Activated naive CD4-positive, alpha-beta T cell (primary cell): ENCODE measurements around the gene SLC9A5.

ENCODE experiments used
- DNase-seq, 4 experiments: peaks; one replicate each; lab custom pipeline; 2025; lab: John Stamatoyannopoulos, UW

SLC9A5 gene

DNA sequence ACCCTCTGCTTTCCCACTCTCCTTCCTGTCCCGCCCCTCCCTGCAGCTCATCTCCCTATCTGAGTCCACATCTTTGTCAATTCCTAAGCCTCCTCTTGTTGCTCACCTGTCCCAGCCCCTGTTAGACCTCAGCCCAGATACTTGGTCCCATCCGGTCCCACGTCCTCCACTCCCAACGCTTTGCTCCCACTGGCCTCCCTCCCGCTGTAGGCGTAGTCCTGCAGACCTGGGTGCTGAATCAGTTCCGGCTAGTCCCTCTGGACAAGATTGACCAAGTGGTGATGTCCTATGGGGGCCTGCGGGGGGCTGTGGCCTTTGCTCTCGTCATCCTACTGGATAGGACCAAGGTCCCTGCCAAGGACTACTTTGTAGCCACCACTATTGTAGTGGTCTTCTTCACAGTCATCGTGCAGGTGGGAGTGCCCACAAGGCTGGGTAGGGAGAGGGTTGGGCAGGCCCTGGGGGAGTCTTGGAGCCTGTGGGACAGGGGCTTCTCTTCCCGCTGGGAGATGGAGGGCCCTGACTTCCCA is 8.0 kb downstream of the SLC9A5 start:
- no peak for DNase-seq

DNA sequence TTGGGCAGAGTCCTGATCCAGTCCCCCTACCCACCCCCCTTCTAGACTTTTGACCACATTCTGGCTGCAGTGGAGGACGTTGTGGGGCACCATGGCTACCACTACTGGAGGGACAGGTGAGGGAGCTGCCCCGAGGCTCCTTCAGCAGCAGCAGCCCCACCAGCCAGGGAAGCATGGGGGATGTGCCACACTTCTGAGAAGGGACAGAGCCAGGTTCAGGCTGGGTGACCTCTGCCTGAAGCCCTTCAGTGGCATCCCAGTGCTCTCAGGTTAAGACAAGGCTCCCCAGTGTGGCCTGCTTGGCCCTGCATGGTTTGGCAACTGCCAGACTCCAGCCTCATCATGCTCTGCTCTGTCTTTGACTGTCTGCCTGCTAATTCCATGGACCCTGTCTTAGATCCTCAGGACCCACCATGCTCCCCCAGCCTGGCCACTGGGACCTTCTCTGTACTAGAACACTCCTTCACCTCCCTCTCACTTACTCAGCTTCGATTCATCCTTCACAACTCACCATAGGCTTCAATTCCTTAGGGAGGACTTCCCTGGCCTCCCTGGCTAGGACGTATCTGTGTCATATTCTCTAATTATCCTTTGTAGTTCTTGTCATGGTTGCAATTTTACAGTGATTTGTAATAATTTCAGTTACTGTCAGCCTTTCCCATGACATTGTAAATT is 8.8 kb downstream of the SLC9A5 start:
- DNase-seq, result no peak

GRCh38 chr16:67258161-67258835 is 9.5 kb downstream of the SLC9A5 start:
- DNase-seq, result no peak

DNA sequence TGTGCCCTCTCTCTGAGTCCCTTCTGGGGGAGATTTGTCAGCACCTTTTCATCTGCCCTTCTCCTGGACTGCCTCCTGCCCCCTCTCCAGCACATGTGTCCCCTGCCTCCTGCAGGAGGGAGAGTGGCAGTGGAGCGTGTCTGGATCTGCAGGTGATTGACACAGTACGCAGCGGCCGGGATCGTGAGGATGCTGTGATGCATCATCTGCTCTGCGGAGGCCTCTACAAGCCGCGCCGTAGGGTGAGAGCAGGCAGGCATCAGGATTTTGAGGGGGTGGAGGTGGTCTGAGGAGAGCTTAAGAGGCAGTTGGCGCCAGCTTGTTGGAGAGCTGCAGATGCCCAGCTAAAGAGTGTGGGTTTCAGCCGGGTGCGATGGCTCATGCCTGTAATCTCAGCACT is 10.9 kb downstream of the SLC9A5 start:
- DNase-seq, result no peak

- DNase-seq, result no peak
Measured at GRCh38 chr16:67260426-67261063, 11.8 kb downstream of the SLC9A5 start.

GRCh38 chr16:67263201-67263600 is 14.4 kb downstream of the SLC9A5 start:
- DNase-seq, result no peak

GRCh38 chr16:67264277-67264676 is 15.5 kb downstream of the SLC9A5 start:
- DNase-seq, result no peak

DNA sequence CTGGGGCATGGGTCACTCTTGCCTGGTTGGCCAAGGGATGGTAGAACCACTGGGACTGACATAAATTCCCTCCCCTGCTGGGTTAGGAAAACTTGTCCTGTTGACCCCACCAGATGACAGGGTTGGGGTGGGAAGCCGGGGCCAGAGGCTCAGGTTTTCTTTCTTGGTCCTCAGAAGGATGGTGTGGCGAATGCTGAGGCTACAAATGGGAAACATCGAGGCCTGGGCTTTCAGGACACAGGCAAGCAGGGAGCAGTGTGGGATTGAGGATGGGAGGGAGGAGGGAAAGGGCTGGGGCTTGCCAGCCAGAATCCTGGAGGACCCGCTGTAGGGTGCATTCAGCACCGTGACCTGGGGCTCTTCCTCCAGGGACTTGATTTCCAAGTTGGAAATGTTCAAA is 16.1 kb downstream of the SLC9A5 start:
- no peak for DNase-seq

DNA sequence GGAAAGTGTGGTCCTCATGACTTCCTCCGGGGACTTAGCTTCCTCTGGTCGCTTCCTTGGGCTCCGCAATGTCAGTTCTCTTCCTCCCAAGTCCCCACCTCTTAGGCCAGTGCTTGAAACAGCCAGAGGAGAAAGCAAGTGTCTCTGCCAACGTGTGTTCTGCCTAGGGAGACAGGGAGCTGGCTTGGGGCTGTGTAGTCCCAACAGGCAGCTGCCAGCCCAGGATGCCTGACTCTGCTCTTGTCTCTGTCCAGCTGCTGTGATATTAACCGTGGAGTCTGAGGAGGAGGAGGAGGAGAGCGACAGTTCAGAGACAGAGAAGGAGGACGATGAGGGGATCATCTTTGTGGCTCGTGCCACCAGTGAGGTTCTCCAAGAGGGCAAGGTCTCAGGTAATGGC is 17.1 kb downstream of the SLC9A5 start:
- DNase-seq, result no peak

DNA sequence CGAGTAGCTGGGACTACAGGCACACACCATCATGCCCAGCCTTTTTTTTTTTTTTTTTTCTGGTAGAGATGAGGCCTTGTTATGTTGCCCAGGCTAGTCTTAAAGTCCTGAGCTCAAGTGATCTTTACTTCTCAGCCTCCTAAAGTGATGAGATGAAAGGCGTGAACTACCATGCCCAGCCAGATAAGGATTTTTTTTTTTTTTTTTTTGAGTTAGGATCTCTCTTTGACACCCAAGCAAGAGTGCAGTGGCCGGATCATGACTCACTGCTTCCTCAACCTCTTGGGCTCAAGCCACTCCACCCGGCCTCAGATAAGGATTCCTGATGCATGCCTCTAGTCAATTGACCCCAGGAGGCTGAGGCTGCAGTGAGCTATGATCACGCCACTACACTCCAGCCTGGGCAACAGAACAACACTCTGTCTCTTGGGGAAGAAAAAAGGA is 19.4 kb downstream of the SLC9A5 start:
- no peak for DNase-seq

GRCh38 chr16:67269766-67270165 is 21.0 kb downstream of the SLC9A5 start:
- DNase-seq, result no peak

DNA sequence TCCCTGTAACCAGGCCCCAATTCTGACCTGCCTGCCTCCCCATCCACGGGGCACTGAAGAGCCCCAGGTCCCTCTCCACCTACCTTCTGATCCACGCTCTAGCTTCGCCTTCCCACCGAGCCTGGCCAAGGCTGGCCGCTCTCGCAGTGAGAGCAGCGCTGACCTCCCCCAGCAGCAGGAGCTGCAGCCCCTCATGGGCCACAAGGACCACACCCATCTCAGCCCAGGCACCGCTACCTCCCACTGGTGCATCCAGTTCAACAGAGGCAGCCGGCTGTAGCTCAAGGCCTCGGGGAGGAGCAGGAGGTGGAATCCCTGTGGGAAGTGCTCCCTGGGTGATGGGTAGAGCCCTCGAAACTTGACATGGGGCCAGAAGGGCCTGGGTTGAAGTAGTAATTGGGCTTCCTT is 22.2 kb downstream of the SLC9A5 start:
- DNase-seq, result no peak

GRCh38 chr16:67271446-67271845 is 22.7 kb downstream of the SLC9A5 start:
- DNase-seq, result no peak

DNA sequence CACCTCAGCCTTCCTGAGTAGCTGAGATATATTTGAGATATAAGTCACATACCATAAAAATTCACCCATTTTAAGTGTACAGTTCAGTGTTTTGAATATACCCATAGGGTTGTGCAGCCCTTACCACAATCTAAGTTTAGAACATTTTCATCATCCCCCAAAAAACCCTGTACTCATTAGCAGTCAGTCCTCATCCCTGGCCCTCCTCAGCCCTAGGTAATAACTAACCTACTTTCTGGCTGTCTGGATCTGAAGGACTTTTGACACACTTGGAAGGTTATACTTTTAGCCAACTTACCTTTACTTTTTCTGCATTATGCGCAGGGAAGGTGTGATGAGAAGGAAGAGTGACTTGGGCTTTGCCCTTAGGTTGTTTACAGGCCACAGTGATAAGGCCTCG is 26.5 kb downstream of the SLC9A5 start:
- no peak for DNase-seq

DNA sequence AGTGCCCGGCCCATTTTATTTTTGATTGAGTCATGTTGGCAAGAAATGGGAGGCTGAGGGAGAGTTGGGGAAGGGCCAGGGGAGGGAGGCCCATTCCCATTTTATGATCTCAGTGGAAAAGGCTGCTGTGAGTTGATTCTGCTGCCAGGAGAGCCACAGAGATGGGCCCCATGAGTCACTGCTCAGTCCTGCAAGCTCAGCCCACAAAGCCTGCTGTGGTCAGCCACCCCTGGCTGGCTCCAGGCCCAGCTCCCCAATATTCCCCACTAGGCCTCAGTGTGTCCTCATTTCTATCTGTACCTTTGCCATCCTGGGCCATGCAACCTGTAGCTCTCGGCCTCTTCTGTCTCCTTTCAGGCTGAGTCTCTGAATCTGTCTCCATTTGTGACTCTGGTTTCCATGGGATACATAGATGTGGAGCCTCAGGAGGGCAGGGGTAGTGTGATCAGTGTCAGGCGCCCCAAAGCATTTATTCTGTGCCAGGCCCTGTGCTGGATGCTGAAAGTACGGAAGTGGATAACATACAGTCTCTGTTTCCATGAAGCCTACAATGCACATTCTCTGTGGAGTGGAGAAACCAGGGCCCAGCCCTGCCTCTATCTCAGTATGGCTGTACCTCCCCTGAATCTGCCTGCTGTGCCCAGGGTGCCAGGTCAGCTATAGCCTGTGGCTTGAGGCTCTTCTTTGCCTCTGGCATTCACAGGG is 28.7 kb downstream of the SLC9A5 start:
- no peak for DNase-seq

DNA sequence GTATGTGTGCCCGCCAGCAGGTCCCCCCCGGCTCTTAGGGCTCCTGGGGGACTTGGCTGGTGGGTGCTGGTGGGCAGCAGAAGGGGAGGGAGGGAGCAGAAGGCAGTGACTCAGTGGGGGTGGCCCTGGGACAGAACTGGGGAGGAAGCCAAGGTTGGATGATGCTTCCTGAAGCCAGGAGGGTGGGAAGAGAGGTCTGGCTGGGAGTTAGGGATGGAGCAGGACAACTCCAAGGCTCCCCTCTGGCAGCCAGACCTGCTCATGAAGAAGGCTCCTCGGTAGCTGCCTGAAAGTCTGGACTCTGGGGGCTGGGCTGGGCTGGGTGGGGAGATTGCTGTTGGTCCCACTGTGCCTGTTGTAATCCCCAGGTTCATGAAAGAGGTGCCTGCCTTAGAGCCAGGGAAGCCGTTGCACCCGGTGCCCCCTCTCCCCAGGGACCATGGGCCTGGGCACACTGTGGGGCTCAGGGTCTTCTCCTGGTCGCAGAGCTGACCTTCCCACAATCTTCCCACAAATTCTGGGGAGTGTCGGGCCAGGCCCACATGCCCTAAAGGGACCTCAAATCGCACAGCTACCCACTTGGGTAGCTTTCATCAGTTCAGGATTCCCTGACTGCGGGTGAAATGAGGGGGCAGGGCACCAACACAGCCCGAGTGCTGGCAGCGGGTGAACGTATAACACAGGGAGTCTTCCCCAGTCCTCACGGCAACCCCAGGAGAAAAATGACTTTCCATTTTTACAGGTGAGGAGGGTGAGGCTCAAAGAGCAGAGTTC is 29.4 kb downstream of the SLC9A5 start:
- no peak for DNase-seq

DNA sequence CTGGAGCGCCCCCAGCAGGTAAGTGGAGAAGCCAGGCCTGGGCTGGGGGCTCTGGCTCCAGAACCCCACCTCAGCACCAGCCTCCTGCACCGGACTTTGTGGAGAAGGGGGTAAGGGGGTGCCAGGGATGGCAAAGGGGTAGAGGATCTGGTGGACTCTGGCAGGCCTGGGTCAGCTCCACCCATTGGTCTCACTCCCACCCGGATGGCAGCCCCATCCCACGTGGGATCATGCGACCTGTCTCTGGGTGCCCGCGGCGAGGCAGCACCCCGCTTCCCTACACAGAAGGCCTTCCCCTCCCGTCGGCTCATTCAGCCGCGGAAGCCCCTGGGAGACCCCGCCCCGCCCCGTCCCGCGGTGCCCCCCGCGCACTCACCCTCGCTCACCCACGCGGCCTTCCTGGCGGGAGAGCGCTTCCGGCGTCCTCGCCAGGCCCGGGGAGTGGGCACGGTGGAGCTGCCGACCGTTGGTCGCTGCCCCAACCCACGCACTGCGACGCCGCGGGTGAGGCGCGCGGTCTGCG is 30.1 kb downstream of the SLC9A5 start:
- peak; percentile 21 to 45 (median 39) for DNase-seq

DNA sequence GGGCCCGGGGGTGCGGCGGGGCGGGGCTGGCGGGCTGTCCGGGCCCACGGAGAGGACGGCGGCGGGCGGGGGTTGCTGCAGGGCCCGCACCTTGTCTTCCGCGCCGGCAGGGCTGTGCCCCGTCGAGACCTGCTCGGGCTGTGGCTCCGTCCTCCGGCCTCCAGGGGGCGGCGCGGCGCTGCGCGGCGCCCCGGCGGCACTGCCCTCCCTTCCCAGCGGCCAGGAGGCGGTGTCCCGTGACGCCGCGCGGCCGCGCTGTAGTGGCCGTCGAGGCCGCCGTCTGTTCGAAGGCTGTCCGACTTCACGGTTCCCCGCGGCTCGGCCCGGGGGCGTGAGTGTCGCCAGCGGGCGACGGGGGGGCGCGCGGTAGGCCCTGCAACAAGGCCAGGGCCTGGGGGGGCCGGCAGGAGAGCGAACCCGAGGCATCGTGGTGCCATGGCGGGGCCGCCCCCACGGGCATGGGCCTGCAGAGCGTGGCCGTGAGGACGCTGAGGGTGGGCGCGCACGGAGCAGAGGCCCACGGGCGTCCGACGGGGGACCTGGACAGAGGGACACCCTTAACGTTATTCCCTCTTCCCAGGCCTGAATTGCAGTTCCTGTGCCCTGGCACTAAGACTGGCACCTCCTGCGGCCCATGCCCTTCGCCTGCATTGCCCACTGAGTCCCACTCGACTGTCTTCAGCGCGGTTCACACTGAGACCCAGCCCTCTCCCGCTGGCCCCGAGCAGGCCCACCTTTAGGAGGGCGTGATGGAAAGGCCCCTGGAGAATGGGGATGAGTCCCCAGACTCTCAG is 30.7 kb downstream of the SLC9A5 start, which contains the start of gene PLEKHG4:
Gene PLEKHG4 (plus strand): TSS at position 237 of the 794 bp plus-strand sequence. CDS start 513 bp downstream, at position 750.
- peak; percentile 50 to 76 (median 66) for DNase-seq

GRCh38 chr16:67280090-67281015 is 31.6 kb downstream of the SLC9A5 start:
- no peak for DNase-seq
